Fibroblast of lung (primary cell): ENCODE data around the gene ZNF135. TPM values are rescaled to one million over a fixed set of nuclear protein-coding genes. Genes with fewer than 3 reads are reported as not detected.

Experiments used
- DNase-seq, 2 donors: peaks; one replicate each; pipeline versions ENCODE4 v3.0.0 to v3.0.0-alpha.2; 2010; ENCODE audit warnings: low read depth in 2 of 2
- H2AFZ ChIP-seq: 2 replicates; pipeline ENCODE4 v1.5.1; 2012; ENCODE audit warnings: low read length, control low read depth, inconsistent platforms
- H3K27ac ChIP-seq: 2 replicates; pipeline ENCODE4 v1.5.1; 2011; ENCODE audit warnings: low read length, control low read depth; ENCODE audit not compliant: insufficient read depth
- H3K27me3 ChIP-seq: 2 replicates; pipeline ENCODE4 v1.5.1; 2011; ENCODE audit warnings: mild to moderate bottlenecking, low read length; ENCODE audit not compliant: control insufficient read depth, insufficient read depth
- H3K36me3 ChIP-seq: 2 replicates; pipeline ENCODE4 v1.5.1; 2011; ENCODE audit warnings: low read length; ENCODE audit not compliant: control insufficient read depth, insufficient read depth
- H3K4me1 ChIP-seq: 2 replicates; pipeline ENCODE4 v1.5.1; 2011; ENCODE audit warnings: low read length; ENCODE audit not compliant: control insufficient read depth, insufficient read depth; ENCODE audit errors: extremely low read depth
- H3K4me2 ChIP-seq: 2 replicates; pipeline ENCODE4 v1.5.1; 2011; ENCODE audit warnings: low read length, control low read depth; ENCODE audit not compliant: insufficient read depth; ENCODE audit errors: extremely low read depth
- H3K4me3 ChIP-seq, 4 experiments: fragments of 200-600 bp in 1 of 4; sonication (generic) in 1 of 4; replicated peaks in 1 of 4; 2 replicates each; pipeline ENCODE4 v1.5.1; 2011 to 2016; ENCODE audit warnings: low read length in 4 of 4, low read depth in 3 of 4, mild to moderate bottlenecking in 3 of 4, control low read depth in 2 of 4, inconsistent platforms in 1 of 4, mixed read lengths in 1 of 4; ENCODE audit not compliant: insufficient read depth in 1 of 4; ENCODE audit errors: control extremely low read depth in 1 of 4
- H3K79me2 ChIP-seq: 2 replicates; pipeline ENCODE4 v1.5.1; 2012; ENCODE audit warnings: mild to moderate bottlenecking, low read length, inconsistent platforms; ENCODE audit not compliant: control insufficient read depth, insufficient read depth
- H3K9ac ChIP-seq: 2 replicates; pipeline ENCODE4 v1.5.1; 2011; ENCODE audit warnings: mild to moderate bottlenecking, low read length, control low read depth; ENCODE audit not compliant: insufficient read depth
- H3K9me3 ChIP-seq: 2 replicates; pipeline ENCODE4 v1.5.1; 2012; ENCODE audit warnings: low read depth, low read length; ENCODE audit not compliant: control insufficient read depth, insufficient read depth
- H4K20me1 ChIP-seq: 2 replicates; pipeline ENCODE4 v1.5.1; 2011; ENCODE audit warnings: low read length; ENCODE audit not compliant: control insufficient read depth, insufficient read depth; ENCODE audit errors: extremely low read depth
- CTCF ChIP-seq, 2 donors: IDR thresholded peaks in 1 of 2; conservative IDR thresholded peaks in 1 of 2; 1 replicate in 1 of 2; 2 replicates in 1 of 2; pipeline ENCODE4 v1.5.1; 2011 to 2012; ENCODE audit warnings: low read length in 2 of 2, control low read depth in 1 of 2, inconsistent platforms in 1 of 2, low read depth in 1 of 2, mild to moderate bottlenecking in 1 of 2
- EZH2 ChIP-seq: IDR thresholded peaks from 2 replicates; pipeline ENCODE4 v1.5.1; 2012; ENCODE audit warnings: low read length, control low read depth, mild to moderate bottlenecking; ENCODE audit errors: missing control alignments
- polyA plus RNA-seq, 2 donors: library from polyadenylated mRNA; depleted of rRNA in 1 of 2; stranded (reverse) in 1 of 2; unstranded in 1 of 2; fragments of >200 nt; gene quantifications; 2 replicates each; pipeline ENCODE4 v1.2.1, GENCODE V29; 2011 to 2012; ENCODE audit warnings: missing spikeins in 1 of 2
- total RNA-seq: library from RNA; depleted of rRNA; stranded (reverse); fragments of >200 nt; gene quantifications from 2 replicates; pipeline ENCODE4 v1.2.1, GENCODE V29; 2014

ZNF135 gene
- total and polyA plus RNA-seq, 2 donors (not counting 1 experiment from before 2014, with no cell fraction given): 5.6 to 11.2 TPM

GRCh38 chr19:58118979-58119733 is 60.1 kb downstream of the ZNF135 start:
- H3K4me3 ChIP-seq: no peak overlapping the region
- no peak for DNase-seq
- H3K27ac ChIP-seq: no peak overlapping the region
- no peaks in the 10 kb centered on the region for H3K36me3 ChIP-seq
- no peaks in the 10 kb centered on the region for H3K79me2 ChIP-seq
- TF ChIP-seq EZH2: no peak
- TF ChIP-seq CTCF (conservative IDR thresholded peaks at IDR 0.05 in 1 of 2, IDR thresholded peaks at IDR 0.05 in 1 of 2; ENCODE audit: low read depth in 1 of 2, low read length in 2 of 2): no peak
- no peaks in the 10 kb centered on the region for H3K27me3 ChIP-seq
- no peak overlapping the region for H2AFZ ChIP-seq
- no peaks in the 10 kb centered on the region for H4K20me1 ChIP-seq
- H3K4me2 ChIP-seq: no peak overlapping the region
- H3K9me3 ChIP-seq: peaks cover 2% of the 10 kb centered on the region
- H3K4me1 ChIP-seq: no peaks in the 10 kb centered on the region
- no peak overlapping the region for H3K9ac ChIP-seq

Other genes starting within 250 kb of the ZNF135 start
- 3.8 and 3.9 TPM in 2 replicates for gene ZNF552, start 244.4 kb upstream of the ZNF135 start, total RNA-seq
- gene ZNF552, start 244.4 kb upstream of the ZNF135 start, polyA plus RNA-seq: 1.5 and 1.9 TPM in 2 replicates
- 12.1 and 12.4 TPM in 2 replicates for gene ZNF587B, start 229.0 kb upstream of the ZNF135 start, total RNA-seq
- 4.9 and 6.5 TPM in 2 replicates for gene ZNF587B, start 229.0 kb upstream of the ZNF135 start, polyA plus RNA-seq
- gene ZNF587, start 209.4 kb upstream of the ZNF135 start, total RNA-seq: 12.1 and 23.6 TPM in 2 replicates
- gene ZNF587, start 209.4 kb upstream of the ZNF135 start, polyA plus RNA-seq: 7.4 and 8.8 TPM in 2 replicates
- 3.9 and 6.1 TPM in 2 replicates for gene ZNF814, start 170.2 kb upstream of the ZNF135 start, total RNA-seq
- gene ZNF814, start 170.2 kb upstream of the ZNF135 start, polyA plus RNA-seq: 5.5 and 7.8 TPM in 2 replicates
- gene ZNF417, start 142.7 kb upstream of the ZNF135 start, total RNA-seq: 14.4 and 22.1 TPM in 2 replicates
- 4.6 and 5.9 TPM in 2 replicates for gene ZNF417, start 142.7 kb upstream of the ZNF135 start, polyA plus RNA-seq
- gene ZNF418, start 123.9 kb upstream of the ZNF135 start, total RNA-seq: 8.2 and 8.4 TPM in 2 replicates
- 2.2 and 3.3 TPM in 2 replicates for gene ZNF418, start 123.9 kb upstream of the ZNF135 start, polyA plus RNA-seq
- gene ZNF256, start 111.6 kb upstream of the ZNF135 start, total RNA-seq: 5.1 and 6.3 TPM in 2 replicates
- 3.0 and 3.7 TPM in 2 replicates for gene ZNF256, start 111.6 kb upstream of the ZNF135 start, polyA plus RNA-seq
- 0.26 and 0.83 TPM in 2 replicates for gene C19orf18, start 84.7 kb upstream of the ZNF135 start, total RNA-seq
- gene C19orf18, start 84.7 kb upstream of the ZNF135 start, polyA plus RNA-seq: 0.09 and 0.17 TPM in 2 replicates
- gene ZNF606, start 56.5 kb upstream of the ZNF135 start, total RNA-seq: 14.9 and 17.5 TPM in 2 replicates
- 3.5 and 4.7 TPM in 2 replicates for gene ZNF606, start 56.5 kb upstream of the ZNF135 start, polyA plus RNA-seq
- gene ZSCAN1, start 25.3 kb upstream of the ZNF135 start, total RNA-seq: under 0.01 TPM in 1 of 2 replicates, not detected in the other
- gene ZSCAN1, start 25.3 kb upstream of the ZNF135 start, polyA plus RNA-seq: not detected in 2 replicates
- 51.6 and 71.0 TPM in 2 replicates for gene ZSCAN18, start 38.9 kb downstream of the ZNF135 start, total RNA-seq
- 13.6 and 17.6 TPM in 2 replicates for gene ZSCAN18, start 38.9 kb downstream of the ZNF135 start, polyA plus RNA-seq
- gene ZNF329, start 91.5 kb downstream of the ZNF135 start, total RNA-seq: 17.2 and 21.1 TPM in 2 replicates
- gene ZNF329, start 91.5 kb downstream of the ZNF135 start, polyA plus RNA-seq: 6.3 and 6.8 TPM in 2 replicates
- 25.4 and 37.5 TPM in 2 replicates for gene ZNF274, start 123.8 kb downstream of the ZNF135 start, total RNA-seq
- gene ZNF274, start 123.8 kb downstream of the ZNF135 start, polyA plus RNA-seq: 12.8 and 13.9 TPM in 2 replicates
- gene ZNF544, start 169.6 kb downstream of the ZNF135 start, total RNA-seq: 34.4 and 40.8 TPM in 2 replicates
- 17.6 and 22.0 TPM in 2 replicates for gene ZNF544, start 169.6 kb downstream of the ZNF135 start, polyA plus RNA-seq
- 4.9 and 5.6 TPM in 2 replicates for gene ZNF8, start 219.7 kb downstream of the ZNF135 start, total RNA-seq
- gene ZNF8, start 219.7 kb downstream of the ZNF135 start, polyA plus RNA-seq: 2.3 and 2.6 TPM in 2 replicates
- gene ERVK3-1, start 246.1 kb downstream of the ZNF135 start, total RNA-seq: 20.0 and 25.6 TPM in 2 replicates
- 36.6 and 44.7 TPM in 2 replicates for gene ERVK3-1, start 246.1 kb downstream of the ZNF135 start, polyA plus RNA-seq